GM12878 (cell line): ENCODE data around the gene PRKG1. TPM values are rescaled to one million over a fixed set of nuclear protein-coding genes. Genes with fewer than 3 reads are reported as not detected.

Source experiments
- ATAC-seq: fragments of 200-7000 bp; cut with Tn5 transposase; 3 replicates; pipeline ENCODE4 v1.9.1; 2020; ENCODE audit warnings: mild to moderate bottlenecking, moderate library complexity
- BruUV-seq: library from RNA; stranded (reverse); fragments of 400-500 nt; replicated peaks from 2 replicates; lab custom pipeline; 2021; lab: Mats Ljungman, UMichigan
- CTCF ChIA-PET: fragments of 300-600 bp; sonication (Branson Sonifier 250); formaldehyde crosslinking; extraction: SDS; loops from one replicate; lab custom pipeline; 2021; ENCODE audit warnings: inconsistent platforms; lab: Yijun Ruan, JAX
- POLR2A ChIA-PET: fragments of 350-600 bp; formaldehyde crosslinking; extraction: SDS; loops from one replicate; lab custom pipeline; 2021; ENCODE audit warnings: inconsistent platforms; lab: Charles Lee
- RAD21 ChIA-PET: fragments of 300-600 bp; sonication (Branson Sonifier 250); formaldehyde crosslinking; loops from one replicate; lab custom pipeline; 2023; ENCODE audit warnings: antibody characterized with exemption; ENCODE audit not compliant: unreplicated experiment; lab: Charles Lee
- SMC1A ChIA-PET: fragments of 300-600 bp; sonication (Branson Sonifier 250); formaldehyde crosslinking; loops from one replicate; lab custom pipeline; 2023; ENCODE audit not compliant: unreplicated experiment, uncharacterized antibody; lab: Charles Lee
- DNase-seq: peaks from one replicate; pipeline ENCODE4 v3.0.0-alpha.2; 2011; ENCODE audit warnings: low read depth, low spot score
- FAIRE-seq: peaks from 3 replicates; lab custom pipeline; 2011; peaks lifted over from hg19 to GRCh38; lab: Jason Lieb, UNC
- H2AFZ ChIP-seq: 2 replicates; pipeline ENCODE4 v1.6.0; 2011; ENCODE audit warnings: low read depth, low read length, control low read depth; ENCODE audit not compliant: control insufficient read depth
- H3K27ac ChIP-seq: 2 replicates; pipeline ENCODE4 v1.5.1; 2011; ENCODE audit warnings: control low read depth; ENCODE audit not compliant: control insufficient read depth, insufficient read depth
- H3K27me3 ChIP-seq, 2 experiments: replicated peaks in 1 of 2; 2 replicates each; pipeline versions ENCODE4 v1.6.0 to v1.6.1; 2011; ENCODE audit warnings: low read length in 1 of 2; ENCODE audit not compliant: control insufficient read depth in 2 of 2, insufficient read depth in 2 of 2
- H3K36me3 ChIP-seq, 2 experiments: 2 replicates each; pipeline ENCODE4 v1.5.1; 2011; ENCODE audit warnings: low read length in 1 of 2; ENCODE audit not compliant: control insufficient read depth in 2 of 2, insufficient read depth in 2 of 2
- H3K4me1 ChIP-seq: 2 replicates; pipeline ENCODE4 v1.6.1; 2011; ENCODE audit warnings: mild to moderate bottlenecking, low read length, moderate library complexity, mixed read lengths; ENCODE audit not compliant: control insufficient read depth, insufficient read depth
- H3K4me2 ChIP-seq: 2 replicates; pipeline ENCODE4 v1.6.0; 2011; ENCODE audit warnings: control low read depth; ENCODE audit not compliant: control insufficient read depth, insufficient read depth
- H3K4me3 ChIP-seq: fragments of 200-600 bp; sonication (generic); 2 replicates; pipeline ENCODE4 v1.5.1; 2016
- H3K79me2 ChIP-seq: 2 replicates; pipeline ENCODE4 v1.6.0; 2011; ENCODE audit warnings: low read length; ENCODE audit not compliant: control insufficient read depth, insufficient read depth
- H3K9ac ChIP-seq: 2 replicates; pipeline ENCODE4 v1.8.0; 2011; ENCODE audit warnings: low read length, control low read depth, mixed read lengths; ENCODE audit not compliant: control insufficient read depth, insufficient read depth
- H3K9me3 ChIP-seq: replicated peaks from 3 replicates; pipeline ENCODE4 v1.5.1; 2011; ENCODE audit warnings: mild to moderate bottlenecking, low read length; ENCODE audit not compliant: control insufficient read depth, insufficient read depth
- H4K20me1 ChIP-seq: 2 replicates; pipeline ENCODE4 v1.6.0; 2011; ENCODE audit not compliant: control insufficient read depth, insufficient read depth
- BACH1 ChIP-seq: fragments of 450-650 bp; IDR thresholded peaks from 2 replicates; pipeline ENCODE4 v1.6.1; 2017; ENCODE audit warnings: mild to moderate bottlenecking, borderline replicate concordance
- EGR1 ChIP-seq, 2 experiments: IDR thresholded peaks; 1 replicate in 1 of 2; 2 replicates in 1 of 2; pipeline ENCODE4 v1.6.1; 2011 to 2012; ENCODE audit warnings: low read depth in 2 of 2, low read length in 2 of 2, borderline replicate concordance in 1 of 2, mild to moderate bottlenecking in 1 of 2, moderate library complexity in 1 of 2
- GABPA ChIP-seq: IDR thresholded peaks from 2 replicates; pipeline ENCODE4 v1.6.1; 2014; ENCODE audit warnings: antibody characterized with exemption, low read depth, mild to moderate bottlenecking, inconsistent platforms
- IRF4 ChIP-seq: IDR thresholded peaks from 2 replicates; pipeline ENCODE4 v1.6.1; 2011; ENCODE audit warnings: low read depth, low read length
- JUND ChIP-seq: IDR thresholded peaks from 2 replicates; pipeline ENCODE4 v1.6.1; 2012; ENCODE audit warnings: low read depth, mild to moderate bottlenecking, low read length, improper control_type of control experiment, moderate library complexity
- PAX5 ChIP-seq: IDR thresholded peaks from 2 replicates; pipeline ENCODE4 v1.6.1; 2011; ENCODE audit warnings: low read depth, low read length, borderline replicate concordance
- PRDM15 ChIP-seq: fragments of 450-650 bp; formaldehyde crosslinking; IDR thresholded peaks from 2 replicates; pipeline ENCODE4 v1.4.0; 2020; ENCODE audit warnings: mild to moderate bottlenecking, moderate library complexity
- RCOR1 ChIP-seq: conservative IDR thresholded peaks from 2 replicates; pipeline ENCODE4 v1.6.1; 2012; ENCODE audit warnings: low read depth, low read length, improper control_type of control experiment
- SIX5 ChIP-seq: IDR thresholded peaks from 2 replicates; pipeline ENCODE4 v1.6.1; 2011; ENCODE audit warnings: mild to moderate bottlenecking, low read depth, low read length, moderate library complexity; ENCODE audit not compliant: severe bottlenecking
- SMARCA5 ChIP-seq: fragments of 450-650 bp; IDR thresholded peaks from 2 replicates; pipeline ENCODE4 v1.6.1; 2017; ENCODE audit warnings: mild to moderate bottlenecking
- TCF12 ChIP-seq: IDR thresholded peaks from 2 replicates; pipeline ENCODE4 v1.6.1; 2011; ENCODE audit warnings: low read depth, mild to moderate bottlenecking, low read length
- YBX1 ChIP-seq: fragments of 450-650 bp; IDR thresholded peaks from 2 replicates; pipeline ENCODE4 v1.6.1; 2016; ENCODE audit warnings: antibody characterized with exemption
- ZNF384 ChIP-seq: IDR thresholded peaks from 2 replicates; pipeline ENCODE4 v1.6.1; 2012; ENCODE audit warnings: low read depth, mild to moderate bottlenecking, low read length, improper control_type of control experiment, borderline replicate concordance
- in situ Hi-C: fragments of 300-500 bp; cut with MboI; formaldehyde crosslinking; loops from 9 replicates; pipeline ENCODE4 v1.14.3; 2018; ENCODE audit warnings: mixed read lengths
- intact Hi-C: fragments of 100-400 bp; cut with micrococcal nuclease; formaldehyde crosslinking; loops from one replicate; pipeline ENCODE4 v1.14.2; 2022; ENCODE audit not compliant: unreplicated experiment
- polyA plus RNA-seq, 11 experiments: library from polyadenylated mRNA; depleted of rRNA in 4 of 11; unstranded in 6 of 11; stranded (reverse) in 5 of 11; fragments of >200 nt; fragmentation: Nextera tagmentation in 4 of 11; fragmentation: Illumina TruSeq in 1 of 11; extraction: Ambion mirVana in 4 of 11; extraction: Trizol in 1 of 11; gene quantifications; 1 replicate in 1 of 11; 2 replicates in 10 of 11; pipeline versions ENCODE4 v1.2.1 to v1.2.3, GENCODE V29; 2011 to 2016; ENCODE audit warnings: inconsistent platforms in 2 of 11, missing spikeins in 2 of 11, low read depth in 1 of 11
- total RNA-seq, 4 experiments: library from RNA; depleted of rRNA in 3 of 4; stranded (reverse); fragments of >200 nt in 3 of 4; fragmentation: Illumina TruSeq in 1 of 4; extraction: Trizol in 1 of 4; gene quantifications; 2 replicates each; pipeline versions ENCODE4 v1.2.1 to v1.2.3, GENCODE V29; 2013 to 2021

The PRKG1 gene
- total and polyA plus RNA-seq, 10 of the 15 experiments (the other 5 are each of a cell fraction or from before 2014, with no cell fraction given) = 0.04 to 0.05 TPM; not detected in 8

- SMC1A ChIA-PET = no interaction called here
These were observed 906.5 kb downstream of the PRKG1 start for GRCh38 chr10:51980752-51981151.

More at GRCh38 chr10:51980752-51981151, 906.5 kb downstream of the PRKG1 start:
- no peak overlapping the region for H2AFZ ChIP-seq
- ChIA-PET RAD21 (no interaction called here), POLR2A (no interaction called here)
- TF ChIP-seq YBX1 = no peak
- no peak for TF ChIP-seq PAX5
- TF ChIP-seq ZNF384 = no peak
- no peak for TF ChIP-seq IRF4
- no peak for TF ChIP-seq RCOR1
- no peak for TF ChIP-seq SIX5
- TF ChIP-seq BACH1 = no peak
- TF ChIP-seq SMARCA5 = no peak
- no peak for TF ChIP-seq TCF12
- no peak for TF ChIP-seq PRDM15 (CRISPR knock-in tag)
- no peak for TF ChIP-seq EGR1 (IDR thresholded peaks at IDR 0.05; ENCODE audit: borderline replicate concordance in 1 of 2, low read depth in 2 of 2, low read length in 2 of 2)
- TF ChIP-seq GABPA = no peak
- no peak for TF ChIP-seq JUND
- TF ChIP-seq, all 136 proteins: peak for 0
- Histone ChIP-seq H3K27me3 (no peaks in the 10 kb centered on the region; a peak in 1 of 4 replicates), H3K27ac (no peak overlapping the region), H3K36me3 (no peaks in the 10 kb centered on the region), H3K4me3 (no peak overlapping the region), H3K9me3 (no peaks in the 10 kb centered on the region), H4K20me1 (no peaks in the 10 kb centered on the region), H3K9ac (no peak overlapping the region), H3K4me1 (no peaks in the 10 kb centered on the region), H3K79me2 (no peaks in the 10 kb centered on the region), H3K4me2 (no peak overlapping the region)
- no peak for ATAC-seq
- CTCF ChIA-PET = no interaction called here
- intact Hi-C loops (no loop called here), in situ Hi-C loops (no loop called here)
- no TSS peak for BruUV-seq
- FAIRE-seq = no peak
- DNase-seq = no peak
